ENCODE data around the gene RAB37.

- TF ChIP-seq POU6F1 (CRISPR knock-in tag; IDR thresholded peaks at IDR 0.05; ENCODE audit: borderline replicate concordance, low read depth) (no peak), ZFP30 (CRISPR knock-in tag; IDR thresholded peaks at IDR 0.05) (no peak), TOX (CRISPR knock-in tag; IDR thresholded peaks at IDR 0.05; ENCODE audit: borderline replicate concordance) (no peak), RARB (CRISPR knock-in tag; IDR thresholded peaks at IDR 0.05) (no peak), ESRRG (CRISPR knock-in tag; IDR thresholded peaks at IDR 0.05) (no peak), PATZ1 (CRISPR knock-in tag; IDR thresholded peaks at IDR 0.05; ENCODE audit: borderline replicate concordance) (no peak), CSRNP3 (CRISPR knock-in tag; IDR thresholded peaks at IDR 0.05) (no peak), TSHZ2 (CRISPR knock-in tag; IDR thresholded peaks at IDR 0.05) (no peak), ZNF70 (CRISPR knock-in tag; IDR thresholded peaks at IDR 0.05) (no peak), ISL1 (CRISPR knock-in tag; IDR thresholded peaks at IDR 0.05) (no peak), ARNTL (CRISPR knock-in tag; IDR thresholded peaks at IDR 0.05; ENCODE audit: borderline replicate concordance, low read depth) (no peak)
Observed at GRCh38 chr17:74743755-74744154, 6.7 kb downstream of the RAB37 start.
